ENCODE results near the gene LCN6.

DNA sequence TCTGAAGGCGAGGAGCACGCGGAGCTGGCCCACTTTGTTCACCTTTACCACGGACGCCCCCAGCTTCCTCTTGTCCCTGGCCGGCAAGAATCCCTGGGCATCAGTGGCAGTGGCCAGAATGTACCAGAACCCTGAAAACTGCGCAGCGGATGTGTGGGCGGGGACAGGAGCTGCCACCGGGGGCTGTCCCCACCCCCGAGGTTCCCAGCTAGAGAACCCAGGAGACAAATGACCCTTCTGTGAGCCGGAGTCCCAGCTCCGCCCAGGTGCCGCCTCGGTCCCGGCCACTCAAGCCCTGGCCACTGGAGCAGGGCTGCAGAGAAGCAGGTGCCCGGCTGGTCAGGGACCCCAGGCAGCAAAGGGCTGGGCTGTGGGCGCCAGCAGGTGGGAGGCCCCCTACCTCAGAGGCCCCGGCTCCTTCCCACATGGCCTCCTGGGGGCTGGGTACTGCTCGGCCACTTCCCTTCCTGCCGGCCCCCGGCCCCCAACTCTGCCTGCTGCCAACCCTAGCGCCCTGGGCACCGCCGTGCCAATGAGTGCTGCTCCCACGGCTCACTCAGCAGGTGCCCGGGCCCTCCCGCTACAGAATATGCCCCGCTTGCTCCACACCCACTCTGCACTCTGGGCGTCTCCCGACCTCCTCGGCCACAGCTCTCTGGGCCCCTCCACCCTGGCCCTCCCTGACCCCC is 6.3 kb downstream of the LCN6 start:
- TF ChIP-seq, protein P1, sequence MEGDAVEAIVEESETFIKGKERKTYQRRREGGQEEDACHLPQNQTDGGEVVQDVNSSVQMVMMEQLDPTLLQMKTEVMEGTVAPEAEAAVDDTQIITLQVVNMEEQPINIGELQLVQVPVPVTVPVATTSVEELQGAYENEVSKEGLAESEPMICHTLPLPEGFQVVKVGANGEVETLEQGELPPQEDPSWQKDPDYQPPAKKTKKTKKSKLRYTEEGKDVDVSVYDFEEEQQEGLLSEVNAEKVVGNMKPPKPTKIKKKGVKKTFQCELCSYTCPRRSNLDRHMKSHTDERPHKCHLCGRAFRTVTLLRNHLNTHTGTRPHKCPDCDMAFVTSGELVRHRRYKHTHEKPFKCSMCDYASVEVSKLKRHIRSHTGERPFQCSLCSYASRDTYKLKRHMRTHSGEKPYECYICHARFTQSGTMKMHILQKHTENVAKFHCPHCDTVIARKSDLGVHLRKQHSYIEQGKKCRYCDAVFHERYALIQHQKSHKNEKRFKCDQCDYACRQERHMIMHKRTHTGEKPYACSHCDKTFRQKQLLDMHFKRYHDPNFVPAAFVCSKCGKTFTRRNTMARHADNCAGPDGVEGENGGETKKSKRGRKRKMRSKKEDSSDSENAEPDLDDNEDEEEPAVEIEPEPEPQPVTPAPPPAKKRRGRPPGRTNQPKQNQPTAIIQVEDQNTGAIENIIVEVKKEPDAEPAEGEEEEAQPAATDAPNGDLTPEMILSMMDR (optimal IDR thresholded peaks at IDR 0.05 in 1 of 3, IDR thresholded peaks at IDR 0.05 in 1 of 3, conservative IDR thresholded peaks at IDR 0.05 in 1 of 3; ENCODE audit: extremely low read depth in 1 of 3, insufficient read depth in 2 of 3, low read length in 3 of 3), result no peak
- TF ChIP-seq EZH2 (IDR thresholded peaks at IDR 0.05; ENCODE audit: low read length), result peak; percentile 93
